Hepatocyte (in vitro differentiated cells): Measurements from ENCODE around the gene SCAPER. TPM values are rescaled to one million over a fixed set of nuclear protein-coding genes. Genes with fewer than 3 reads are reported as not detected.

Experiments used
- DNase-seq: peaks from one replicate; pipeline ENCODE4 v3.0.0-alpha.2; 2016; ENCODE audit warnings: low spot score
- H2AFZ ChIP-seq: fragments of 200-600 bp; sonication (generic); 2 replicates; pipeline ENCODE4 v1.6.0; 2016; ENCODE audit warnings: antibody characterized with exemption, mild to moderate bottlenecking
- H3K27ac ChIP-seq: fragments of 200-600 bp; sonication (generic); 2 replicates; pipeline ENCODE4 v1.5.1; 2016; ENCODE audit warnings: mild to moderate bottlenecking
- H3K27me3 ChIP-seq: fragments of 200-600 bp; sonication (generic); 2 replicates; pipeline ENCODE4 v1.6.1; 2016
- H3K36me3 ChIP-seq: fragments of 200-600 bp; sonication (generic); replicated peaks from 2 replicates; pipeline ENCODE4 v1.5.1; 2016; ENCODE audit warnings: low read depth; ENCODE audit not compliant: insufficient read depth
- H3K4me1 ChIP-seq: fragments of 200-600 bp; sonication (generic); 2 replicates; pipeline ENCODE4 v1.5.1; 2016; ENCODE audit warnings: mild to moderate bottlenecking, moderate library complexity; ENCODE audit not compliant: insufficient read depth
- H3K4me2 ChIP-seq: fragments of 200-600 bp; sonication (generic); 2 replicates; pipeline ENCODE4 v1.6.0; 2016
- H3K4me3 ChIP-seq: fragments of 200-600 bp; sonication (generic); 2 replicates; pipeline ENCODE4 v1.5.1; 2016; ENCODE audit warnings: mild to moderate bottlenecking
- H3K79me2 ChIP-seq: fragments of 200-600 bp; sonication (generic); 2 replicates; pipeline ENCODE4 v1.6.0; 2017; ENCODE audit warnings: mild to moderate bottlenecking
- H3K9me2 ChIP-seq: fragments of 200-600 bp; sonication (generic); replicated peaks from 2 replicates; pipeline ENCODE4 v1.6.0; 2017; ENCODE audit warnings: mild to moderate bottlenecking; ENCODE audit not compliant: insufficient read depth
- H3K9me3 ChIP-seq: fragments of 200-600 bp; sonication (generic); 2 replicates; pipeline ENCODE4 v1.5.1; 2016; ENCODE audit warnings: low read depth, mild to moderate bottlenecking
- H4K20me1 ChIP-seq: fragments of 200-600 bp; sonication (generic); 2 replicates; pipeline ENCODE4 v1.6.0; 2016; ENCODE audit warnings: mild to moderate bottlenecking; ENCODE audit not compliant: insufficient read depth, poor library complexity, severe bottlenecking
- CTCF ChIP-seq: fragments of 200-600 bp; sonication (generic); IDR thresholded peaks from 2 replicates; pipeline ENCODE4 v1.5.1; 2016; ENCODE audit warnings: antibody characterized with exemption, mild to moderate bottlenecking; ENCODE audit not compliant: poor library complexity
- EZH2 ChIP-seq: fragments of 200-600 bp; sonication (generic); IDR thresholded peaks from 2 replicates; pipeline ENCODE4 v1.6.1; 2016; ENCODE audit warnings: antibody characterized with exemption, mild to moderate bottlenecking, borderline replicate concordance
- EZH2phosphoT487 ChIP-seq: fragments of 200-600 bp; sonication (generic); IDR thresholded peaks from one replicate; pipeline ENCODE4 v1.6.1; 2018; ENCODE audit warnings: antibody characterized with exemption, mild to moderate bottlenecking, low read depth, moderate library complexity; ENCODE audit not compliant: unreplicated experiment, severe bottlenecking
- WGBS: methylation state at CpG from one replicate; pipeline ENCODE4 v1.1.6; 2016; ENCODE audit warnings: low lambda C conversion rate; ENCODE audit errors: missing lambda C conversion rate; 5-methylcytosine and 5-hydroxymethylcytosine counted together
- polyA plus RNA-seq: library from polyadenylated mRNA; unstranded; fragments of >200 nt; fragmentation: Nextera tagmentation; extraction: Ambion mirVana; gene quantifications from 2 replicates; pipeline ENCODE4 v1.2.1, GENCODE V29; 2016
- total RNA-seq: library from RNA; depleted of rRNA; stranded (reverse); fragments of >200 nt; gene quantifications from 2 replicates; pipeline ENCODE4 v1.2.3, GENCODE V29; 2014

SCAPER gene
- total and polyA plus RNA-seq, 2 experiments from 2014 or later: 20.8 to 27.4 TPM

GRCh38 chr15:76501011-76501410, 404.1 kb downstream of the SCAPER start:
- peak overlapping the region; percentile 49 for H3K27ac ChIP-seq
- no peak overlapping the region for H3K4me3 ChIP-seq
- no peaks in the 10 kb centered on the region for H3K36me3 ChIP-seq
- H3K79me2 ChIP-seq: no peaks in the 10 kb centered on the region
- no peak overlapping the region for H2AFZ ChIP-seq
- no peak overlapping the region for H3K4me2 ChIP-seq
- no peaks in the 10 kb centered on the region for H4K20me1 ChIP-seq
- no peaks in the 10 kb centered on the region for H3K9me2 ChIP-seq
- WGBS: 70% methylated on average over 2 of the region's 2 CpGs
- H3K4me1 ChIP-seq: no peaks in the 10 kb centered on the region
- no peak for TF ChIP-seq CTCF
- no peak for TF ChIP-seq EZH2
- no peak for TF ChIP-seq EZH2phosphoT487
- DNase-seq: no peak
- no peaks in the 10 kb centered on the region for H3K27me3 ChIP-seq
- H3K9me3 ChIP-seq: no peaks in the 10 kb centered on the region

GRCh38 chr15:76495487-76495886, 409.7 kb downstream of the SCAPER start:
- no peaks in the 10 kb centered on the region for H3K79me2 ChIP-seq
- no peaks in the 10 kb centered on the region for H3K4me1 ChIP-seq
- no peaks in the 10 kb centered on the region for H3K27me3 ChIP-seq
- no peaks in the 10 kb centered on the region for H3K36me3 ChIP-seq
- no peak for TF ChIP-seq CTCF
- TF ChIP-seq EZH2phosphoT487: no peak
- TF ChIP-seq EZH2: no peak
- H3K4me2 ChIP-seq: no peak overlapping the region
- no peaks in the 10 kb centered on the region for H3K9me2 ChIP-seq
- no peak overlapping the region for H3K4me3 ChIP-seq
- no peak overlapping the region for H2AFZ ChIP-seq
- H3K9me3 ChIP-seq: no peaks in the 10 kb centered on the region
- WGBS: 93% methylated on average over 3 of the region's 4 CpGs
- H4K20me1 ChIP-seq: no peaks in the 10 kb centered on the region
- no peak for DNase-seq
- H3K27ac ChIP-seq: no peak overlapping the region

GRCh38 chr15:76492538-76492937, 412.6 kb downstream of the SCAPER start:
- DNase-seq: no peak
- peaks cover 3% of the 10 kb centered on the region for H3K9me3 ChIP-seq
- H3K4me3 ChIP-seq: no peak overlapping the region
- H3K9me2 ChIP-seq: no peaks in the 10 kb centered on the region
- TF ChIP-seq EZH2 (no peak), EZH2phosphoT487 (no peak), CTCF (no peak)
- H3K27me3 ChIP-seq: no peaks in the 10 kb centered on the region
- no peak overlapping the region for H3K4me2 ChIP-seq
- no peaks in the 10 kb centered on the region for H3K79me2 ChIP-seq
- no peaks in the 10 kb centered on the region for H3K4me1 ChIP-seq
- no peaks in the 10 kb centered on the region for H3K36me3 ChIP-seq
- no peak overlapping the region for H3K27ac ChIP-seq
- 95% methylated on average over 1 of the region's 1 CpG for WGBS
- H4K20me1 ChIP-seq: no peaks in the 10 kb centered on the region
- H2AFZ ChIP-seq: no peak overlapping the region

GRCh38 chr15:76483752-76484151, 421.4 kb downstream of the SCAPER start:
- H3K79me2 ChIP-seq: no peaks in the 10 kb centered on the region
- TF ChIP-seq EZH2phosphoT487: no peak
- no peak for TF ChIP-seq CTCF
- no peak for TF ChIP-seq EZH2
- DNase-seq: no peak
- no peaks in the 10 kb centered on the region for H3K9me3 ChIP-seq
- no peaks in the 10 kb centered on the region for H3K9me2 ChIP-seq
- no peaks in the 10 kb centered on the region for H3K27me3 ChIP-seq
- no peaks in the 10 kb centered on the region for H3K4me1 ChIP-seq
- H3K4me3 ChIP-seq: no peak overlapping the region
- no peak overlapping the region for H3K27ac ChIP-seq
- H2AFZ ChIP-seq: no peak overlapping the region
- no peaks in the 10 kb centered on the region for H4K20me1 ChIP-seq
- H3K36me3 ChIP-seq: no peaks in the 10 kb centered on the region
- WGBS: 99% methylated on average over 2 of the region's 2 CpGs
- no peak overlapping the region for H3K4me2 ChIP-seq
